HUDEP-2 (cell line): ENCODE results near the gene HTT-AS.
"Not testable (repeated sequence)": the region's sequence is repeated elsewhere in the genome, so short reads cannot be mapped to it uniquely, and the experiment has no call there.

Source experiments
- DNase-seq, 76 experiments: peaks; one replicate each; lab custom pipeline; 2025; ENCODE audit not compliant: unreplicated experiment in 76 of 76; lab: John Stamatoyannopoulos, UW

The HTT-AS gene

GRCh38 chr4:3074078-3074845, at the start of gene HTT-AS, which contains the start of gene HTT:
TSS of gene HTT-AS (minus strand) at chr4:3074538.
TSS of gene HTT (plus strand) at chr4:3074681. CDS start at chr4:3074826, 145 bp downstream.
- peak in 75 of 76 experiments; percentile 52 to 99 (median 94) for DNase-seq

- no peak for DNase-seq
Measured at GRCh38 chr4:3123181-3123671, 48.9 kb upstream of the HTT-AS start.

GRCh38 chr4:3122081-3122563, 47.8 kb upstream of the HTT-AS start:
- DNase-seq, result no peak

- no peak for DNase-seq
Measured at GRCh38 chr4:3121596-3121995, 47.3 kb upstream of the HTT-AS start.

GRCh38 chr4:3121110-3121509, 46.8 kb upstream of the HTT-AS start:
- DNase-seq, result no peak

- DNase-seq, result no peak
Measured at GRCh38 chr4:3119464-3119863, 45.1 kb upstream of the HTT-AS start.

GRCh38 chr4:3118312-3118711, 44.0 kb upstream of the HTT-AS start:
- no peak for DNase-seq

- DNase-seq, result no peak
Measured at GRCh38 chr4:3116955-3117354, 42.6 kb upstream of the HTT-AS start.

- no peak for DNase-seq
Measured at GRCh38 chr4:3115637-3116270, 41.4 kb upstream of the HTT-AS start.

GRCh38 chr4:3114377-3114776, 40.0 kb upstream of the HTT-AS start:
- no peak for DNase-seq

GRCh38 chr4:3112609-3113469, 38.5 kb upstream of the HTT-AS start:
- DNase-seq, result no peak

- DNase-seq, result no peak
Measured at GRCh38 chr4:3112201-3112600, 37.9 kb upstream of the HTT-AS start.

GRCh38 chr4:3111461-3111860, 37.1 kb upstream of the HTT-AS start:
- no peak for DNase-seq

GRCh38 chr4:3108211-3108610, 33.9 kb upstream of the HTT-AS start:
- DNase-seq, result no peak

GRCh38 chr4:3107691-3108121, 33.4 kb upstream of the HTT-AS start:
- no peak for DNase-seq

- DNase-seq, result no peak
Measured at GRCh38 chr4:3107271-3107670, 32.9 kb upstream of the HTT-AS start.

GRCh38 chr4:3106339-3107186, 32.2 kb upstream of the HTT-AS start:
- DNase-seq, result peak in 71 of 76 experiments; percentile 18 to 88 (median 68)

- no peak for DNase-seq
Measured at GRCh38 chr4:3098346-3098745, 24.0 kb upstream of the HTT-AS start.

GRCh38 chr4:3096202-3096601, 21.9 kb upstream of the HTT-AS start:
- DNase-seq, result peak in 1 of 76 experiments; percentile 6

GRCh38 chr4:3094701-3095100, 20.4 kb upstream of the HTT-AS start:
- not testable (repeated sequence) for DNase-seq
